Endothelial cell of umbilical vein (primary cell): ENCODE measurements around the gene HSDL2. TPM values are rescaled to one million over a fixed set of nuclear protein-coding genes. Genes with fewer than 3 reads are reported as not detected.

ENCODE experiments used
- BruUV-seq: library from RNA; stranded (reverse); fragments of 400-500 nt; replicated peaks from 2 replicates; lab custom pipeline; 2021; lab: Mats Ljungman, UMichigan
- CTCF ChIA-PET: fragments of 300-600, 350-600 bp; sonication (Branson Sonifier 250); formaldehyde crosslinking; loops from one replicate; lab custom pipeline; 2021; ENCODE audit warnings: antibody characterized with exemption, inconsistent platforms; lab: Charles Lee
- POLR2A ChIA-PET: fragments of 300-600, 350-600 bp; sonication (Branson Sonifier 250); formaldehyde crosslinking; loops from one replicate; lab custom pipeline; 2021; ENCODE audit warnings: antibody characterized with exemption, inconsistent platforms; lab: Charles Lee
- DNase-seq: peaks from one replicate; pipeline ENCODE4 v3.0.0-alpha.2; 2011; ENCODE audit warnings: low read depth, low spot score
- FAIRE-seq: peaks from 2 replicates; lab custom pipeline; 2011; peaks lifted over from hg19 to GRCh38; lab: Jason Lieb, UNC
- H2AFZ ChIP-seq: 2 replicates; pipeline ENCODE4 v1.6.0; 2012; ENCODE audit warnings: low read depth, low read length, control low read depth, inconsistent platforms
- H3K27ac ChIP-seq: 2 replicates; pipeline ENCODE4 v1.5.1; 2011; ENCODE audit warnings: low read depth, mild to moderate bottlenecking, control low read depth, low read length, moderate library complexity; ENCODE audit not compliant: insufficient read depth
- H3K27me3 ChIP-seq, 2 experiments: 2 replicates each; pipeline versions ENCODE4 v1.6.0 to v1.6.1; 2011; ENCODE audit warnings: low read length in 2 of 2, mixed read lengths in 1 of 2; ENCODE audit not compliant: control insufficient read depth in 2 of 2, insufficient read depth in 2 of 2
- H3K36me3 ChIP-seq, 2 experiments: 2 replicates in 1 of 2; 3 replicates in 1 of 2; pipeline ENCODE4 v1.5.1; 2011; ENCODE audit warnings: low read length in 2 of 2, mild to moderate bottlenecking in 1 of 2, moderate library complexity in 1 of 2; ENCODE audit not compliant: control insufficient read depth in 2 of 2, insufficient read depth in 2 of 2; ENCODE audit errors: extremely low read depth in 1 of 2
- H3K4me1 ChIP-seq: 3 replicates; pipeline ENCODE4 v1.5.1; 2011; ENCODE audit warnings: mild to moderate bottlenecking, low read length; ENCODE audit not compliant: control insufficient read depth, insufficient read depth; ENCODE audit errors: extremely low read depth
- H3K4me2 ChIP-seq: 2 replicates; pipeline ENCODE4 v1.6.1; 2011; ENCODE audit warnings: low read length, control low read depth, mixed read lengths; ENCODE audit not compliant: insufficient read depth
- H3K4me3 ChIP-seq, 3 experiments: fragments of 200-600 bp in 1 of 3; sonication (generic), shearing (Covaris generic) in 1 of 3; replicated peaks in 1 of 3; 2 replicates each; pipeline ENCODE4 v1.5.1; 2011 to 2016; ENCODE audit warnings: control low read depth in 3 of 3, low read length in 3 of 3, mild to moderate bottlenecking in 2 of 3, inconsistent platforms in 1 of 3, low read depth in 1 of 3, moderate library complexity in 1 of 3; ENCODE audit not compliant: insufficient read depth in 1 of 3
- H3K79me2 ChIP-seq: 2 replicates; pipeline ENCODE4 v1.6.0; 2012; ENCODE audit warnings: low read length, inconsistent platforms; ENCODE audit not compliant: control insufficient read depth, insufficient read depth
- H3K9ac ChIP-seq: replicated peaks from 2 replicates; pipeline ENCODE3; 2011; ENCODE audit warnings: low read length, control low read depth; ENCODE audit not compliant: insufficient read depth; ENCODE audit errors: extremely low read depth
- H3K9me1 ChIP-seq: replicated peaks from 3 replicates; pipeline ENCODE4 v1.6.0; 2011; ENCODE audit warnings: mild to moderate bottlenecking, low read length; ENCODE audit not compliant: control insufficient read depth, insufficient read depth; ENCODE audit errors: extremely low read depth
- H3K9me3 ChIP-seq: replicated peaks from 2 replicates; pipeline ENCODE4 v1.5.1; 2012; ENCODE audit warnings: low read length, inconsistent platforms; ENCODE audit not compliant: control insufficient read depth, insufficient read depth
- H4K20me1 ChIP-seq: replicated peaks from 2 replicates; pipeline ENCODE3; 2011; ENCODE audit warnings: mild to moderate bottlenecking, low read length; ENCODE audit not compliant: control insufficient read depth, insufficient read depth; ENCODE audit errors: extremely low read depth
- JUN ChIP-seq: IDR thresholded peaks from 2 replicates; pipeline ENCODE4 v1.6.1; 2011; ENCODE audit warnings: borderline replicate concordance, low read depth; ENCODE audit not compliant: insufficient read length, insufficient read depth
- POLR2AphosphoS5 ChIP-seq: IDR thresholded peaks from 2 replicates; pipeline ENCODE4 v1.6.1; 2012; ENCODE audit warnings: low read depth, mild to moderate bottlenecking, control low read depth, low read length, moderate library complexity; ENCODE audit not compliant: insufficient read depth
- dilution Hi-C: fragments of 300-500 bp; cut with MboI; formaldehyde crosslinking; loops from one replicate; pipeline ENCODE4 v1.15.0; 2019; ENCODE audit warnings: low sequenced_read_pairs; ENCODE audit not compliant: extremely low pct_ligation_motif_present
- intact Hi-C: fragments of 100-400 bp; cut with micrococcal nuclease; formaldehyde crosslinking; loops from one replicate; pipeline ENCODE4 v1.10.0; 2022
- polyA plus RNA-seq, 4 experiments: library from polyadenylated mRNA; depleted of rRNA in 3 of 4; stranded (reverse) in 3 of 4; unstranded in 1 of 4; fragments of >200 nt; gene quantifications; 2 replicates each; pipeline versions ENCODE4 v1.2.1 to v1.2.3, GENCODE V29; 2011 to 2012; ENCODE audit warnings: missing spikeins in 1 of 4
- total RNA-seq: library from RNA; stranded (reverse); gene quantifications from 2 replicates; pipeline ENCODE4 v1.2.3, GENCODE V29; 2021

The HSDL2 gene
- total and polyA plus RNA-seq, 2 donors (not counting 3 experiments of a cell fraction or from before 2014, with no cell fraction given): 5.6 to 22.1 TPM

DNA sequence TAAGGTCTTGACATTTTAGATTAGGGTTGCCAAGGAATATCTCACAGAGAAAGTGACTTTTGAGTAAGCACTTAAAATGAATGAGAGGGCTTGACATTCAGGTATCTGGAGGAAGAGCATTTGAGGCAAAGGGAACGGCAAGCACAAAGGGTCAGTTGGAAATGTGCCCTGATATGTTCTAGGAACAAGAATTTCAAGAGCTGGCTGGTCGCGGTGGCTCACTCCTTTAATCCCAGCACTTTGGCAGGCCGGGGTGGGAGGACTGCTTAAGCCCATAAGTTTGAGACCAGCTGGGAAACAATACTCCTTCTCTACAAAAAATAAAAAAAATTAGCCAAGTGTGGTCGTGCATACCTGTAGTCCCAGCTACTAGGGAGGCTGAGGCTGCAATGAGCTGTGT is 123.3 kb downstream of the HSDL2 start:
- ChIA-PET CTCF (no interaction called here), POLR2A (no interaction called here)
- no peak overlapping the region for H2AFZ ChIP-seq
- no peaks in the 10 kb centered on the region for H3K9me3 ChIP-seq
- no peak overlapping the region for H3K9ac ChIP-seq
- no peak for FAIRE-seq
- dilution Hi-C loops (no loop called here), intact Hi-C loops (no loop called here)
- H3K9me1 ChIP-seq: no peaks in the 10 kb centered on the region
- no peak for DNase-seq
- no peak overlapping the region for H3K4me3 ChIP-seq
- TF ChIP-seq POLR2AphosphoS5 (no peak), JUN (no peak)
- H3K27ac ChIP-seq: no peak overlapping the region
- no peaks in the 10 kb centered on the region for H3K27me3 ChIP-seq
- no peaks in the 10 kb centered on the region for H3K79me2 ChIP-seq
- H3K4me1 ChIP-seq: peaks cover 6% of the 10 kb centered on the region
- no TSS peak for BruUV-seq
- no peaks in the 10 kb centered on the region for H4K20me1 ChIP-seq
- H3K4me2 ChIP-seq: no peak overlapping the region
- H3K36me3 ChIP-seq: no peaks in the 10 kb centered on the region

DNA sequence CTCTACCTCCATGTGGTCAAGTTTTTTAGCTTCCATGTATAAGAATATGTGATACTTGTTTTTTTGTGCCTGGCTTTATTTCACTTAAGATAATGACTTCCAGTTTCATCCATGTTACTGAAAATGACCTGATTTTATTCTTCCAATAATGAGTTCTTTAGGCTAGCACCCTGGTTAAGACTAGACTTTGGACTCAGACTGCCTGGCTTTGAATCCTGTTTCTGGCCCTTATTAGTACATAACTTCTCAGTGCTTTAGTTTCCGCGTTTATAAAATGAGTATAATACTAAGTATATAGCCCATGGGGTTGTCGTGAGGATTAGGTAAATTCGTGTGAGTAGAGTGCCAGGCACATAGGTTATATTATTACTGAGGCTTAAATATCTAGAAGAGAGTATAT is 125.2 kb downstream of the HSDL2 start:
- intact Hi-C loops (no loop called here), dilution Hi-C loops (no loop called here)
- Histone ChIP-seq H3K27me3 (no peaks in the 10 kb centered on the region), H3K4me2 (no peak overlapping the region), H2AFZ (no peak overlapping the region), H3K4me3 (no peak overlapping the region), H3K27ac (no peak overlapping the region), H3K79me2 (no peaks in the 10 kb centered on the region), H3K9ac (no peak overlapping the region), H3K9me3 (no peaks in the 10 kb centered on the region), H3K9me1 (no peaks in the 10 kb centered on the region), H4K20me1 (no peaks in the 10 kb centered on the region), H3K36me3 (no peaks in the 10 kb centered on the region), H3K4me1 (peaks cover 6% of the 10 kb centered on the region)
- ChIA-PET POLR2A (no interaction called here), CTCF (interaction anchor here (1.0 kb wide), 1 partner anchor 22 kb away, joined by 3 read pairs; no protein-coding TSS in a partner anchor)
- DNase-seq (no peak), FAIRE-seq (no peak)
- no TSS peak for BruUV-seq
- no peak for TF ChIP-seq POLR2AphosphoS5
